HEK293 (cell line): ENCODE measurements around the gene UQCRQ.

Experiments
- CTCF ChIA-PET: fragments of 350-600 bp; formaldehyde crosslinking; extraction: SDS; loops from one replicate; lab custom pipeline; 2021; ENCODE audit warnings: antibody characterized with exemption; lab: Yijun Ruan, JAX
- POLR2A ChIA-PET: fragments of 300-600 bp; formaldehyde crosslinking; extraction: SDS; loops from one replicate; lab custom pipeline; 2020; ENCODE audit warnings: antibody characterized with exemption, inconsistent platforms; lab: Yijun Ruan, JAX
- H3K27ac ChIP-seq: fragments of 200-500 bp; sonication (Bioruptor generic); 2 replicates; pipeline ENCODE4 v1.5.1; 2014; ENCODE audit warnings: low read depth, low read length, control low read depth, inconsistent platforms; ENCODE audit errors: extremely low read depth
- H3K36me3 ChIP-seq, 2 experiments: fragments of 200-500 bp in 1 of 2; sonication (Bioruptor generic) in 1 of 2; 1 replicate in 1 of 2; 2 replicates in 1 of 2; pipeline ENCODE4 v1.5.1; 2014 to 2017; ENCODE audit warnings: inconsistent platforms in 2 of 2, low read length in 2 of 2; ENCODE audit not compliant: control insufficient read depth in 2 of 2, insufficient read depth in 1 of 2
- H3K4me1 ChIP-seq: fragments of 200-500 bp; sonication (Bioruptor generic); 2 replicates; pipeline ENCODE4 v1.5.1; 2014; ENCODE audit warnings: mild to moderate bottlenecking, low read length, inconsistent platforms; ENCODE audit not compliant: control insufficient read depth, insufficient read depth
- H3K4me3 ChIP-seq: 2 replicates; pipeline ENCODE4 v1.5.1; 2011; ENCODE audit warnings: low read depth, mild to moderate bottlenecking, control low read depth, low read length, moderate library complexity
- H3K9me3 ChIP-seq: fragments of 200-500 bp; sonication (Bioruptor generic); 2 replicates; pipeline ENCODE4 v1.5.1; 2014; ENCODE audit warnings: low read depth, low read length, inconsistent platforms; ENCODE audit not compliant: control insufficient read depth, insufficient read depth
- HOXA7 ChIP-seq: sonication (generic); formaldehyde crosslinking; IDR thresholded peaks from 2 replicates; pipeline ENCODE4 v1.8.1; 2022; ENCODE audit warnings: missing genetic modification reagents, borderline replicate concordance
- HOXC10 ChIP-seq: sonication (generic); formaldehyde crosslinking; IDR thresholded peaks from 2 replicates; pipeline ENCODE4 v1.8.1; 2023; ENCODE audit warnings: mild to moderate bottlenecking, missing genetic modification reagents
- IKZF3 ChIP-seq: fragments of 450-650 bp; IDR thresholded peaks from 2 replicates; pipeline ENCODE4 v1.5.0; 2018; ENCODE audit warnings: missing biosample characterization, mild to moderate bottlenecking, missing genetic modification characterization, moderate library complexity
- KLF10 ChIP-seq: fragments of 450-650 bp; IDR thresholded peaks from 2 replicates; pipeline ENCODE4 v1.5.1; 2018; ENCODE audit warnings: missing biosample characterization, mild to moderate bottlenecking, missing genetic modification characterization
- KLF9 ChIP-seq: fragments of 450-650 bp; formaldehyde crosslinking; IDR thresholded peaks from 2 replicates; pipeline ENCODE4 v1.5.1; 2016; ENCODE audit warnings: missing biosample characterization, missing genetic modification characterization, low read depth
- MZF1 ChIP-seq: fragments of 450-650 bp; formaldehyde crosslinking; IDR thresholded peaks from 2 replicates; pipeline ENCODE4 v1.5.1; 2017; ENCODE audit warnings: missing biosample characterization, missing genetic modification characterization, borderline replicate concordance
- OSR2 ChIP-seq: fragments of 450-650 bp; formaldehyde crosslinking; IDR thresholded peaks from 2 replicates; pipeline ENCODE4 v1.5.1; 2016; ENCODE audit warnings: missing biosample characterization, missing genetic modification characterization
- SP3 ChIP-seq: fragments of 450-650 bp; formaldehyde crosslinking; IDR thresholded peaks from 2 replicates; pipeline ENCODE4 v1.5.1; 2016; ENCODE audit warnings: missing biosample characterization, missing genetic modification characterization
- SP7 ChIP-seq: fragments of 450-650 bp; formaldehyde crosslinking; IDR thresholded peaks from 2 replicates; pipeline ENCODE4 v1.5.1; 2016; ENCODE audit warnings: missing biosample characterization, missing genetic modification characterization
- ZFP3 ChIP-seq: fragments of 450-650 bp; formaldehyde crosslinking; IDR thresholded peaks from 2 replicates; pipeline ENCODE4 v1.5.1; 2016; ENCODE audit warnings: low read depth, missing biosample characterization, missing genetic modification characterization
- ZNF112 ChIP-seq: fragments of 450-650 bp; formaldehyde crosslinking; IDR thresholded peaks from 2 replicates; pipeline ENCODE4 v1.5.0; 2017; ENCODE audit warnings: missing biosample characterization, missing genetic modification characterization
- ZNF133 ChIP-seq: fragments of 450-650 bp; formaldehyde crosslinking; IDR thresholded peaks from 2 replicates; pipeline ENCODE4 v1.5.1; 2016; ENCODE audit warnings: missing biosample characterization, missing genetic modification characterization
- ZNF16 ChIP-seq: fragments of 450-650 bp; formaldehyde crosslinking; IDR thresholded peaks from 2 replicates; pipeline ENCODE4 v1.5.1; 2016; ENCODE audit warnings: low read depth, missing biosample characterization, missing genetic modification characterization
- ZNF19 ChIP-seq: fragments of 450-650 bp; formaldehyde crosslinking; IDR thresholded peaks from 2 replicates; pipeline ENCODE4; 2016; ENCODE audit warnings: missing biosample characterization, missing genetic modification characterization, low read depth
- ZNF266 ChIP-seq: fragments of 450-650 bp; formaldehyde crosslinking; IDR thresholded peaks from 2 replicates; pipeline ENCODE4 v1.5.1; 2016; ENCODE audit warnings: missing biosample characterization, missing genetic modification characterization, low read depth
- ZNF558 ChIP-seq: fragments of 450-650 bp; formaldehyde crosslinking; IDR thresholded peaks from 2 replicates; pipeline ENCODE4 v1.5.1; 2016; ENCODE audit warnings: missing biosample characterization, missing genetic modification characterization
- ZNF596 ChIP-seq: fragments of 450-650 bp; IDR thresholded peaks from 2 replicates; pipeline ENCODE4 v1.5.0; 2018; ENCODE audit warnings: missing biosample characterization, mild to moderate bottlenecking, missing genetic modification characterization, moderate library complexity
- ZNF660 ChIP-seq: fragments of 450-650 bp; IDR thresholded peaks from 2 replicates; pipeline ENCODE4 v1.5.1; 2018; ENCODE audit warnings: missing biosample characterization, mild to moderate bottlenecking, missing genetic modification characterization
- ZNF792 ChIP-seq: fragments of 450-650 bp; formaldehyde crosslinking; IDR thresholded peaks from 2 replicates; pipeline ENCODE4 v1.5.1; 2016; ENCODE audit warnings: missing biosample characterization, missing genetic modification characterization
- ZNF843 ChIP-seq: fragments of 450-650 bp; formaldehyde crosslinking; IDR thresholded peaks from 2 replicates; pipeline ENCODE4 v1.5.1; 2016; ENCODE audit warnings: missing biosample characterization, missing genetic modification characterization
- ZSCAN16 ChIP-seq: fragments of 450-650 bp; formaldehyde crosslinking; IDR thresholded peaks from 2 replicates; pipeline ENCODE4 v1.5.1; 2016; ENCODE audit warnings: missing biosample characterization, missing genetic modification characterization
- TF ChIP-seq, protein P1 (sequence below): fragments of 450-650 bp; formaldehyde crosslinking; IDR thresholded peaks from 2 replicates; pipeline ENCODE4 v1.5.1; 2016; ENCODE audit warnings: missing biosample characterization, missing genetic modification characterization
- TF ChIP-seq, protein P2 (sequence below): fragments of 450-650 bp; formaldehyde crosslinking; IDR thresholded peaks from 2 replicates; pipeline ENCODE4 v1.5.1; 2017; ENCODE audit warnings: missing biosample characterization, mild to moderate bottlenecking, missing genetic modification characterization, moderate library complexity
- TF ChIP-seq, protein P3 (sequence below): fragments of 450-650 bp; formaldehyde crosslinking; IDR thresholded peaks from 2 replicates; pipeline ENCODE4; 2016; ENCODE audit warnings: missing biosample characterization, missing genetic modification characterization
- TF ChIP-seq, protein P4 (sequence below): fragments of 450-650 bp; formaldehyde crosslinking; IDR thresholded peaks from 2 replicates; pipeline ENCODE4 v1.5.1; 2016; ENCODE audit warnings: missing biosample characterization, missing genetic modification characterization, borderline replicate concordance
- TF ChIP-seq, protein P5 (sequence below): fragments of 450-650 bp; formaldehyde crosslinking; conservative IDR thresholded peaks from 2 replicates; pipeline ENCODE4 v1.5.1; 2016; ENCODE audit warnings: low read depth, missing biosample characterization, missing genetic modification characterization
- TF ChIP-seq, protein P6 (sequence below): fragments of 450-650 bp; IDR thresholded peaks from 2 replicates; pipeline ENCODE4 v1.5.1; 2018; ENCODE audit warnings: missing biosample characterization, mild to moderate bottlenecking, missing genetic modification characterization

The UQCRQ gene

DNA sequence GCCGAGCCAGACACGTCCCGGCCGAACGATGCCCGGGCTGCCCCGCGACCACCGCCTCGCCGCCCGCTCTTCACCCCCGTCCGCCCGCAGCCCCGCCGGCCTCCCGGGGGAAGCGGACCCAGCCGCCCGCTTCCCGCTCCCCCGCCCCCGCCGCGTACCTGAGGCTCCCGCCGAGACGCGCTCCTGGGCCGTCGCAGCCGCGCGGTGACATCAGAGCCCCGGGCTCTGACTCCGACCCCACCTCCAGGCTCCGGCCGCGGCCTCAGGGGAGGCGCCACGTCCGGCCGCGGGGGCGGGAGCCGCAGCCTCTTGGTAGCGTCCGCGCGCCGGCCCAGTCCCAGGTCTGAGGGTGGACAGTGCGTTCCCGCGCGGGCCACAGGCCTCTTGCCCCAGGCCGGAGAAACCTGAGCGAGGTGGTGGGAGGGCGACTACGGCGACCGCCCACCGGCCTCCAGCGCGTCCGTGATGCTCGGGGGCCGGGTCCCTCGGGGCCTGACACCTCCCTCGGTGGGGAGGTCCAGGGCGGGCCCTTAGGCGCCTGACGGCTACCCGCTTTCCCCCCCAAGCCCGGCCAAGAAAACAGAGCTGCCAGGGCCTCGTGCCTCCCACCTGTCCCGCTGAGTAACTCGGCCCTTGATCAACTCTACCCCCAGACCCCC lies 35.9 kb upstream of the UQCRQ start, which contains the start of gene SHROOM1:
SHROOM1 (minus strand) TSS at position 212 of the 659 bp plus-strand sequence. CDS start 4,507 bp downstream, outside the sequence.
- ChIA-PET CTCF (interaction anchor here (0.6 to 4.8 kb wide), 8 partner anchors 10 to 1130 kb away, joined by 3 to 20 read pairs (median 4); no protein-coding TSS in a partner anchor), POLR2A (interaction anchor here (0.6 to 1.0 kb wide), 4 partner anchors 17 to 279 kb away, joined by 3 to 8 read pairs (median 4); partner anchors contain the start of genes GDF9 and UQCRQ)
- Histone ChIP-seq H3K4me1 (no peaks in the 10 kb centered on the region), H3K4me3 (peak within 1 kb of the TSS; percentile 74), H3K27ac (peak within 1 kb of the TSS; percentile 78; the same call in 1 of the 2 replicates), H3K9me3 (no peaks in the 10 kb centered on the region), H3K36me3 (peaks cover 0 to 13% of the 10 kb centered on the region in 2 experiments; a peak in 1 of 3 replicates)
- TF ChIP-seq ZNF19 (tag by site-specific recombination) (no peak), ZNF660 (tag by site-specific recombination) (no peak; the same call in 1 of the 2 replicates), ZNF133 (tag by site-specific recombination) (no peak), ZFP3 (tag by site-specific recombination) (no peak), ZNF596 (no peak), HOXC10 (CRISPR knock-in tag) (no peak), ZNF558 (no peak), KLF10 (tag by site-specific recombination) (0 out of 2 replicates have a peak, but pooled peaks have one; percentile 38), KLF9 (peak; percentile 30; the same call in 1 of the 2 replicates), HOXA7 (CRISPR knock-in tag) (no peak), OSR2 (tag by site-specific recombination) (no peak), ZNF266 (no peak), ZSCAN16 (tag by site-specific recombination) (no peak), SP3 (tag by site-specific recombination) (peak; percentile 78), SP7 (tag by site-specific recombination) (no peak), ZNF843 (tag by site-specific recombination) (peak; percentile 21; the same call in 1 of the 2 replicates), ZNF112 (tag by site-specific recombination) (no peak), ZNF792 (tag by site-specific recombination) (no peak), IKZF3 (tag by site-specific recombination) (no peak), MZF1 (tag by site-specific recombination) (no peak), ZNF16 (no peak)
- TF ChIP-seq, protein P1, sequence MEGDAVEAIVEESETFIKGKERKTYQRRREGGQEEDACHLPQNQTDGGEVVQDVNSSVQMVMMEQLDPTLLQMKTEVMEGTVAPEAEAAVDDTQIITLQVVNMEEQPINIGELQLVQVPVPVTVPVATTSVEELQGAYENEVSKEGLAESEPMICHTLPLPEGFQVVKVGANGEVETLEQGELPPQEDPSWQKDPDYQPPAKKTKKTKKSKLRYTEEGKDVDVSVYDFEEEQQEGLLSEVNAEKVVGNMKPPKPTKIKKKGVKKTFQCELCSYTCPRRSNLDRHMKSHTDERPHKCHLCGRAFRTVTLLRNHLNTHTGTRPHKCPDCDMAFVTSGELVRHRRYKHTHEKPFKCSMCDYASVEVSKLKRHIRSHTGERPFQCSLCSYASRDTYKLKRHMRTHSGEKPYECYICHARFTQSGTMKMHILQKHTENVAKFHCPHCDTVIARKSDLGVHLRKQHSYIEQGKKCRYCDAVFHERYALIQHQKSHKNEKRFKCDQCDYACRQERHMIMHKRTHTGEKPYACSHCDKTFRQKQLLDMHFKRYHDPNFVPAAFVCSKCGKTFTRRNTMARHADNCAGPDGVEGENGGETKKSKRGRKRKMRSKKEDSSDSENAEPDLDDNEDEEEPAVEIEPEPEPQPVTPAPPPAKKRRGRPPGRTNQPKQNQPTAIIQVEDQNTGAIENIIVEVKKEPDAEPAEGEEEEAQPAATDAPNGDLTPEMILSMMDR (tag by site-specific recombination), result no peak
- TF ChIP-seq, protein P2, sequence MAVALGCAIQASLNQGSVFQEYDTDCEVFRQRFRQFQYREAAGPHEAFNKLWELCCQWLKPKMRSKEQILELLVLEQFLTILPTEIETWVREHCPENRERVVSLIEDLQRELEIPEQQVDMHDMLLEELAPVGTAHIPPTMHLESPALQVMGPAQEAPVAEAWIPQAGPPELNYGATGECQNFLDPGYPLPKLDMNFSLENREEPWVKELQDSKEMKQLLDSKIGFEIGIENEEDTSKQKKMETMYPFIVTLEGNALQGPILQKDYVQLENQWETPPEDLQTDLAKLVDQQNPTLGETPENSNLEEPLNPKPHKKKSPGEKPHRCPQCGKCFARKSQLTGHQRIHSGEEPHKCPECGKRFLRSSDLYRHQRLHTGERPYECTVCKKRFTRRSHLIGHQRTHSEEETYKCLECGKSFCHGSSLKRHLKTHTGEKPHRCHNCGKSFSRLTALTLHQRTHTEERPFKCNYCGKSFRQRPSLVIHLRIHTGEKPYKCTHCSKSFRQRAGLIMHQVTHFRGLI (tag by site-specific recombination), result no peak
- TF ChIP-seq, protein P3, sequence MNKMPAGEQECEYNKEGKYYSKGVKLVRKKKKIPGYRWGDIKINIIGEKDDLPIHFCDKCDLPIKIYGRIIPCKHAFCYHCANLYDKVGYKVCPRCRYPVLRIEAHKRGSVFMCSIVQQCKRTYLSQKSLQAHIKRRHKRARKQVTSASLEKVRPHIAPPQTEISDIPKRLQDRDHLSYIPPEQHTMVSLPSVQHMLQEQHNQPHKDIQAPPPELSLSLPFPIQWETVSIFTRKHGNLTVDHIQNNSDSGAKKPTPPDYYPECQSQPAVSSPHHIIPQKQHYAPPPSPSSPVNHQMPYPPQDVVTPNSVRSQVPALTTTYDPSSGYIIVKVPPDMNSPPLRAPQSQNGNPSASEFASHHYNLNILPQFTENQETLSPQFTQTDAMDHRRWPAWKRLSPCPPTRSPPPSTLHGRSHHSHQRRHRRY, result no peak
- TF ChIP-seq, protein P4, sequence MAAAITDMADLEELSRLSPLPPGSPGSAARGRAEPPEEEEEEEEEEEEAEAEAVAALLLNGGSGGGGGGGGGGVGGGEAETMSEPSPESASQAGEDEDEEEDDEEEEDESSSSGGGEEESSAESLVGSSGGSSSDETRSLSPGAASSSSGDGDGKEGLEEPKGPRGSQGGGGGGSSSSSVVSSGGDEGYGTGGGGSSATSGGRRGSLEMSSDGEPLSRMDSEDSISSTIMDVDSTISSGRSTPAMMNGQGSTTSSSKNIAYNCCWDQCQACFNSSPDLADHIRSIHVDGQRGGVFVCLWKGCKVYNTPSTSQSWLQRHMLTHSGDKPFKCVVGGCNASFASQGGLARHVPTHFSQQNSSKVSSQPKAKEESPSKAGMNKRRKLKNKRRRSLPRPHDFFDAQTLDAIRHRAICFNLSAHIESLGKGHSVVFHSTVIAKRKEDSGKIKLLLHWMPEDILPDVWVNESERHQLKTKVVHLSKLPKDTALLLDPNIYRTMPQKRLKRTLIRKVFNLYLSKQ (tag by site-specific recombination), result no peak
- TF ChIP-seq, protein P5, sequence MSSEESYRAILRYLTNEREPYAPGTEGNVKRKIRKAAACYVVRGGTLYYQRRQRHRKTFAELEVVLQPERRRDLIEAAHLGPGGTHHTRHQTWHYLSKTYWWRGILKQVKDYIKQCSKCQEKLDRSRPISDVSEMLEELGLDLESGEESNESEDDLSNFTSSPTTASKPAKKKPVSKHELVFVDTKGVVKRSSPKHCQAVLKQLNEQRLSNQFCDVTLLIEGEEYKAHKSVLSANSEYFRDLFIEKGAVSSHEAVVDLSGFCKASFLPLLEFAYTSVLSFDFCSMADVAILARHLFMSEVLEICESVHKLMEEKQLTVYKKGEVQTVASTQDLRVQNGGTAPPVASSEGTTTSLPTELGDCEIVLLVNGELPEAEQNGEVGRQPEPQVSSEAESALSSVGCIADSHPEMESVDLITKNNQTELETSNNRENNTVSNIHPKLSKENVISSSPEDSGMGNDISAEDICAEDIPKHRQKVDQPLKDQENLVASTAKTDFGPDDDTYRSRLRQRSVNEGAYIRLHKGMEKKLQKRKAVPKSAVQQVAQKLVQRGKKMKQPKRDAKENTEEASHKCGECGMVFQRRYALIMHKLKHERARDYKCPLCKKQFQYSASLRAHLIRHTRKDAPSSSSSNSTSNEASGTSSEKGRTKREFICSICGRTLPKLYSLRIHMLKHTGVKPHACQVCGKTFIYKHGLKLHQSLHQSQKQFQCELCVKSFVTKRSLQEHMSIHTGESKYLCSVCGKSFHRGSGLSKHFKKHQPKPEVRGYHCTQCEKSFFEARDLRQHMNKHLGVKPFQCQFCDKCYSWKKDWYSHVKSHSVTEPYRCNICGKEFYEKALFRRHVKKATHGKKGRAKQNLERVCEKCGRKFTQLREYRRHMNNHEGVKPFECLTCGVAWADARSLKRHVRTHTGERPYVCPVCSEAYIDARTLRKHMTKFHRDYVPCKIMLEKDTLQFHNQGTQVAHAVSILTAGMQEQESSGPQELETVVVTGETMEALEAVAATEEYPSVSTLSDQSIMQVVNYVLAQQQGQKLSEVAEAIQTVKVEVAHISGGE (tag by site-specific recombination), result no peak
- TF ChIP-seq, protein P6, sequence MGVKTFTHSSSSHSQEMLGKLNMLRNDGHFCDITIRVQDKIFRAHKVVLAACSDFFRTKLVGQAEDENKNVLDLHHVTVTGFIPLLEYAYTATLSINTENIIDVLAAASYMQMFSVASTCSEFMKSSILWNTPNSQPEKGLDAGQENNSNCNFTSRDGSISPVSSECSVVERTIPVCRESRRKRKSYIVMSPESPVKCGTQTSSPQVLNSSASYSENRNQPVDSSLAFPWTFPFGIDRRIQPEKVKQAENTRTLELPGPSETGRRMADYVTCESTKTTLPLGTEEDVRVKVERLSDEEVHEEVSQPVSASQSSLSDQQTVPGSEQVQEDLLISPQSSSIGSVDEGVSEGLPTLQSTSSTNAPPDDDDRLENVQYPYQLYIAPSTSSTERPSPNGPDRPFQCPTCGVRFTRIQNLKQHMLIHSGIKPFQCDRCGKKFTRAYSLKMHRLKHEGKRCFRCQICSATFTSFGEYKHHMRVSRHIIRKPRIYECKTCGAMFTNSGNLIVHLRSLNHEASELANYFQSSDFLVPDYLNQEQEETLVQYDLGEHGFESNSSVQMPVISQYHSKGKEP (tag by site-specific recombination), result no peak
